ENCODE results near the gene NOTO.

The NOTO gene

DNA sequence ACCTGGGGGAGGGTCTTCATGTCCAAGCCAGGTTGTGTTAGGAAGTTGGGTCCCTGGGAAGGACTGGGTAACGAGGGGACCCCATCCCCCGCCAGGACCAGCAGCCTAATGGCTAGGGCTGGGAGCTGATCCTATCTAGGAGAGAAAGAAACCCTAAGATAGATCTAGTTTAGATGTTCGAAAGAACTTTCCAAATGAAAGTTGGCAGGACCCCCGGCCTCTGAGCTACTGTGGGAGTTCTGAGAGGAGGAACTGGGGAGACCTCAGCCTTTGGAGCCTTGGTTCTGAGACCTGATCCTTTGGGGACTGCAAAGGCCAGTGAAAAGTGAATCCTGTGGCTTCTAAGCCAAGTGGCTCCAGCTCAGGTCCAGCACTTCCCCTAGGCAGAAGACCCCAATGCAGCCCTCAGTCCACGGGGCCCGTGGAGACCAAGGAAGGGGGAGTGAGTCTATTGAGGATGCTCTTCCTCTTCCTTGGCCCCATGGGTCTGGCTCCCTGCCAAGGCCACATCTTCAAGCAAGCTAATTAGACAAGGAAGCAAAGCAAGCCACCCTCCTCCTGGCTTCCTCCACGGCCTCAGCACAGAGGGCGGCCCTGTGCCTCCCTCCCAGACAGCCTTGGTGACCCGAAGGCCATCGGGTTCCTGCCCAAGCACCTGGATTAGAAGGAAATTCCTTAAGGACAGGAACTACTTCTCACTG lies 55.2 kb downstream of the NOTO start:
- no peak for DNase-seq (ENCODE audit: low read depth in 2 of 2)

DNA sequence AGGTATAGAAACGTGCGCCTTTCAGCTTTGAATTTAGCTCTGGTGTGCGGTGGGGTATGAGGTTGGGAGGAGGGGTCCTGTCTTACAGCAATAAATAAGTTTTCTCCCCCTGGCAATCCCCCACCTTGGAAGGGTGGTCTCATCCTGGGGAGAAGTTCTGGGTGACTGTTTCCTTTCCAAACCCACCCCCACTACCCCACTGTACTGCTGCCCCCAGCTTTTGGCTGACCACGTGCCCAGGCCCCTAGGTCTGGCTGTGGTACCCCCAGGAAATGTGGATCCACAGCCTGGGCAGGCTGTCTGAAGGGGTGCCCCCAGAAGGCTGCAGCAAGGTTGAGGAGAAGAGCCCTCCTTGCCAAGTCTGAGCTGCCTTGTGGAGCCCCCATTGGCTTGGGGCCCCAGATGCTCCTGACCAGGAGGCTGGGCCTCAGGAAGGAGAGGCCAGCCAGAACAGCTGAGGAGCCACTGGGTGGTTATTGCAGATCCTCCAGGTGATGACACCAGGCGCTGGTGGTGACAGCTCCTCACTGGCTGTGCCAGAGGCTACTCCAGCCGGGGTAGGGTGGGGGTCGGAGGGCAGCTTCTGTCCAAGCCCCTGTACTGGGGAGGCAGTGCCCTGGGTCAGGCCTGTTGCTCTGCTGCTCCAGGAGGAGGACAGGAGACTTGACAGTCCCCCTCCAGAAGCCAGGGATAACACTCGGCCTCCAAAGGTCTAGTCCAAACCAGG lies 56.0 kb downstream of the NOTO start:
- no peak for DNase-seq (ENCODE audit: low read depth in 2 of 2)

DNA sequence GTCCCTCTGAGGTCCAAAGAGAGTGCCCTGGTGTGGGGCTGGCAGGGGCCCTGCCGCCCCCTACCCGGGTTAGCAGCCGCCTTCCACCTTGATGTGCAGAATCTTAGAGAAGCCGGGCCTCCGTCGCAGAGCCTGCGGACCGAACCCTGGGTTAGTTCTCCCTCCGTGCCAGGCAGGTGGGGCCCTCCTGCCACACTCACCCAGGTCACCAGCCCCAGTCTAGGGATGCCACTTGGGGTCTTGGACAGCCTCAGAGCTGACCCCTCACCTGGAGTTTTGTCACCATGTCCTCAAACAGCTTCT lies 56.5 kb downstream of the NOTO start:
- no peak for DNase-seq (ENCODE audit: low read depth in 2 of 2)

DNA sequence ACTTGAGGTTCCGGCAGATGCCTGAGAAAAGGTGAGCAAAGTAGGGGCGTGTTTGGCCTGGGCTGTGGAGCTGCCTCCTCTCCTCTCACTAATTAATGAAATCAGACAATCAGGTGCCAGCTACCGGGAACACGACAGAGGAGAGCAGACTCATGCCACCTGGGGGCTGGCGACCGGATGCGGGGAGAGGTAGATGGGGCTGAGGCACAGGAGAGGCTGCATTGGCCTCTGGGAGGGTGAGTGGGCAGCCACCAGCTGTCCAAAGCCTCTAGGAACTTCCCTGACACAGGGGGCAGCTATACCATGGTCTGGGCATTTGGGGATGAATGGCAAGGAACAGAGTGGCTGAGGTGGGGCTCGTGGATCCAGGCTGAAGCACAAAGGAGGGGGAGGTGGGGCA lies 56.9 kb downstream of the NOTO start:
- DNase-seq (ENCODE audit: low read depth in 2 of 2), result no peak

DNA sequence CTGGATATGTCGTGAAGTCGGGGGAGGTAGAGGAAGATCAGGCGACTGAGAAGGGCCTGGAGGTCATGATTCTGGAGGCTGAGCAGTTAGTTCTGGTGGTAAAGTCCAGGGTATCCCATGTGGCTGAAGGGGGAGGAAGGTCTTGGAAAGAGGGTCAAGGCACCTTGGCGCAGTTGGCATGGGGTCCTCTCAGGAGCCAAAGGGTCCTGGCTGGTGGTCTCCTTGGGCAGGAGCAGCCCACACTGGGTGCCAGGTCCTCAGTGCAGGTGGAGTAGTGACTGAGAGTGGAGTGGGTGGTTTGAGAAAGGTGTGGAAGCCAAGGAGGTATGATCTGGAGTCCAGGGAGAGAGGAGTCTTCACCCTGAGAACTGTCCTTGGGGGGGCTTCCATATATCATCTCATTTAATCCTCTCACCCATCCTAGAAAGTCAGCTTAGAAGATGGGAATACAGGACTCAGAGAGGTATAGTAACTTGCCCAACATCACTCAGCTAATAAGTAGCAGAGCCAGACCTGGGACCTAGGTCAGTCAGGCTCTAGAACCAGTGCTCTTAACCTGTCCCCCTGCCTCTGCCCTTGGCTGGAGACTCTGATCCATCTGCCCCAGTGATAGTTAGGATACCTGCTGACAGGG lies 57.4 kb downstream of the NOTO start:
- DNase-seq (ENCODE audit: low read depth in 2 of 2), result no peak

DNA sequence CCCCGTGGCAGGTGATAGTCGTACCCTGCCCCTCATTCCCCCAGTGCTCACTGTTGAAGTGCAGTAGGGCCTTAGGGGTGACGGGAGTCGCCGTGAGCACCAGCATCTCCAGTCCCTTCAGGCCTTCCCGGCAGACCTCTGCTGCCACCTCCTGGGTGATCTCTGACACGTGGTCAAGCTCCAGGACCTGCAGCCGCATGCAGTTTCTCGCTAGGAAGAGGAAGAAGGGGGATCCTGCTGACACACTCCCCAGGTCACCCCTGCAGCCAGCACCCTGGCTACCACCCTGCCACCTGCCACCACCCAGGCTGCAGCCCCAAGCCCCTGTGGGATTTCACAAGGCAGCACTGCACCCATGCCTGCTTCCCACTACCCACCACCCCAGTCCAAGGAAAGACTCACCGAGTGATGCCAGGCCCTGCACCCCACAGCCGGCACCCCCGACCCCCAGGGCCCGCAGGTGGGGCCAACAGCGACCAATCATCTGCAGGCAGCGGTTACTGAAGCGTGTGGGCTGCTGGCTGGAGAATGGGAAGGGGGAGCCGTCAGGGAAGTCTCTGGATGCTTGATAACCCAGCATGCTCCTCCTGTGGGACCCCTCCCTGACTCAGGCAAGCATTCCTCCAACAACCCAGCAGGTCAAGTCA lies 58.1 kb downstream of the NOTO start:
- DNase-seq (ENCODE audit: low read depth in 2 of 2), result no peak

Measured in stimulated activated CD4-positive, alpha-beta T cell treated with anti-CD3 and anti-CD28 coated beads, Interleukin-12 subunit alpha, Interleukin-12 subunit beta, amount 100 ng/mL, for 24 hours (primary cell).